A549 (cell line): Measurements from ENCODE around the gene RDH12.

Source experiments
- EHMT2 ChIP-seq: fragments of 200-600 bp; sonication (generic); IDR thresholded peaks from 2 replicates; pipeline ENCODE4 v1.6.1; 2016; ENCODE audit warnings: antibody characterized with exemption, low read depth, mild to moderate bottlenecking, moderate library complexity
- ESRRA ChIP-seq: fragments of 150-350 bp; IDR thresholded peaks from 2 replicates; pipeline ENCODE4 v1.6.1; 2014; ENCODE audit warnings: mild to moderate bottlenecking, low read length, borderline replicate concordance
- JUNB ChIP-seq: fragments of >200 bp; sonication (Bioruptor Twin); formaldehyde crosslinking; IDR thresholded peaks from 2 replicates; pipeline ENCODE4 v1.6.1; 2016
- KDM5A ChIP-seq: fragments of 200-600 bp; sonication (generic); IDR thresholded peaks from 2 replicates; pipeline ENCODE4 v1.6.1; 2016; ENCODE audit warnings: antibody characterized with exemption, mild to moderate bottlenecking
- PHF8 ChIP-seq: fragments of 200-600 bp; sonication (generic); IDR thresholded peaks from 2 replicates; pipeline ENCODE4 v1.6.1; 2016; ENCODE audit warnings: low read depth, mild to moderate bottlenecking, antibody characterized with exemption, moderate library complexity, borderline replicate concordance
- POLR2A ChIP-seq: IDR thresholded peaks from 2 replicates; pipeline ENCODE4 v1.6.1; 2012; ENCODE audit warnings: mild to moderate bottlenecking, low read length
- TF ChIP-seq, protein P1 (sequence below): fragments of 200-600 bp; sonication (generic); IDR thresholded peaks from 2 replicates; pipeline ENCODE4 v1.6.1; 2016; ENCODE audit warnings: antibody characterized with exemption, mild to moderate bottlenecking, moderate library complexity
- TF ChIP-seq, protein P2 (sequence below): fragments of >200 bp; sonication (Bioruptor Twin); formaldehyde crosslinking; IDR thresholded peaks from 3 replicates; pipeline ENCODE4 v1.5.1; 2016

DNA sequence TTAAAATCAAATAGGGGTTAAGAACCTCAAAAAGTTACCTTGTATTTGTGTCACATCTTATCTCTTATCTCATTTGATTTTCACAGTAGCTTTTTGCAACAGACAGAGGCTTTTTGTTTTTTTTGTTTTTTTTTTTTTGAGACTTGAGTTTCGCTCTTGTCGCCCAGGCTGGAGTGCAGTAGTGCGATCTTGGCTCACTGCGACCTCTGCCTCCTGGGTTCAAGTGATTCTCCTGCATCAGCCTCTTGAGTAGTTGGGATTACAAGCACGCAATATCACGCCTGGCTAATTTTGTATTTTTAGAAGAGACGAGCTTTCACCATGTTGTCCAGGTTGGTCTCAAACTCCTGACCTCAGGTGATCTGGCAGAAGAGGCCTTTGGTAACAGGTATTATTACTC lies 25.7 kb downstream of the RDH12 start:
- no peak for TF ChIP-seq KDM5A
- TF ChIP-seq, protein P1, sequence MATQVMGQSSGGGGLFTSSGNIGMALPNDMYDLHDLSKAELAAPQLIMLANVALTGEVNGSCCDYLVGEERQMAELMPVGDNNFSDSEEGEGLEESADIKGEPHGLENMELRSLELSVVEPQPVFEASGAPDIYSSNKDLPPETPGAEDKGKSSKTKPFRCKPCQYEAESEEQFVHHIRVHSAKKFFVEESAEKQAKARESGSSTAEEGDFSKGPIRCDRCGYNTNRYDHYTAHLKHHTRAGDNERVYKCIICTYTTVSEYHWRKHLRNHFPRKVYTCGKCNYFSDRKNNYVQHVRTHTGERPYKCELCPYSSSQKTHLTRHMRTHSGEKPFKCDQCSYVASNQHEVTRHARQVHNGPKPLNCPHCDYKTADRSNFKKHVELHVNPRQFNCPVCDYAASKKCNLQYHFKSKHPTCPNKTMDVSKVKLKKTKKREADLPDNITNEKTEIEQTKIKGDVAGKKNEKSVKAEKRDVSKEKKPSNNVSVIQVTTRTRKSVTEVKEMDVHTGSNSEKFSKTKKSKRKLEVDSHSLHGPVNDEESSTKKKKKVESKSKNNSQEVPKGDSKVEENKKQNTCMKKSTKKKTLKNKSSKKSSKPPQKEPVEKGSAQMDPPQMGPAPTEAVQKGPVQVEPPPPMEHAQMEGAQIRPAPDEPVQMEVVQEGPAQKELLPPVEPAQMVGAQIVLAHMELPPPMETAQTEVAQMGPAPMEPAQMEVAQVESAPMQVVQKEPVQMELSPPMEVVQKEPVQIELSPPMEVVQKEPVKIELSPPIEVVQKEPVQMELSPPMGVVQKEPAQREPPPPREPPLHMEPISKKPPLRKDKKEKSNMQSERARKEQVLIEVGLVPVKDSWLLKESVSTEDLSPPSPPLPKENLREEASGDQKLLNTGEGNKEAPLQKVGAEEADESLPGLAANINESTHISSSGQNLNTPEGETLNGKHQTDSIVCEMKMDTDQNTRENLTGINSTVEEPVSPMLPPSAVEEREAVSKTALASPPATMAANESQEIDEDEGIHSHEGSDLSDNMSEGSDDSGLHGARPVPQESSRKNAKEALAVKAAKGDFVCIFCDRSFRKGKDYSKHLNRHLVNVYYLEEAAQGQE: no peak
- no peak for TF ChIP-seq PHF8
- no peak for TF ChIP-seq JUNB
- TF ChIP-seq, protein P2, sequence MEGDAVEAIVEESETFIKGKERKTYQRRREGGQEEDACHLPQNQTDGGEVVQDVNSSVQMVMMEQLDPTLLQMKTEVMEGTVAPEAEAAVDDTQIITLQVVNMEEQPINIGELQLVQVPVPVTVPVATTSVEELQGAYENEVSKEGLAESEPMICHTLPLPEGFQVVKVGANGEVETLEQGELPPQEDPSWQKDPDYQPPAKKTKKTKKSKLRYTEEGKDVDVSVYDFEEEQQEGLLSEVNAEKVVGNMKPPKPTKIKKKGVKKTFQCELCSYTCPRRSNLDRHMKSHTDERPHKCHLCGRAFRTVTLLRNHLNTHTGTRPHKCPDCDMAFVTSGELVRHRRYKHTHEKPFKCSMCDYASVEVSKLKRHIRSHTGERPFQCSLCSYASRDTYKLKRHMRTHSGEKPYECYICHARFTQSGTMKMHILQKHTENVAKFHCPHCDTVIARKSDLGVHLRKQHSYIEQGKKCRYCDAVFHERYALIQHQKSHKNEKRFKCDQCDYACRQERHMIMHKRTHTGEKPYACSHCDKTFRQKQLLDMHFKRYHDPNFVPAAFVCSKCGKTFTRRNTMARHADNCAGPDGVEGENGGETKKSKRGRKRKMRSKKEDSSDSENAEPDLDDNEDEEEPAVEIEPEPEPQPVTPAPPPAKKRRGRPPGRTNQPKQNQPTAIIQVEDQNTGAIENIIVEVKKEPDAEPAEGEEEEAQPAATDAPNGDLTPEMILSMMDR: no peak
- no peak for TF ChIP-seq POLR2A
- no peak for TF ChIP-seq ESRRA
- TF ChIP-seq EHMT2: no peak
